Activated CD4-positive, alpha-beta T cell treated with anti-CD3 and anti-CD28 coated beads, Interleukin-2, amount 50 U/mL, for 48 hours (primary cell): ENCODE results near the gene GPR107.

Source experiments
- DNase-seq, 2 experiments: peaks; one replicate each; pipeline ENCODE4 v3.0.0-alpha.2; 2020

GPR107 gene

DNA sequence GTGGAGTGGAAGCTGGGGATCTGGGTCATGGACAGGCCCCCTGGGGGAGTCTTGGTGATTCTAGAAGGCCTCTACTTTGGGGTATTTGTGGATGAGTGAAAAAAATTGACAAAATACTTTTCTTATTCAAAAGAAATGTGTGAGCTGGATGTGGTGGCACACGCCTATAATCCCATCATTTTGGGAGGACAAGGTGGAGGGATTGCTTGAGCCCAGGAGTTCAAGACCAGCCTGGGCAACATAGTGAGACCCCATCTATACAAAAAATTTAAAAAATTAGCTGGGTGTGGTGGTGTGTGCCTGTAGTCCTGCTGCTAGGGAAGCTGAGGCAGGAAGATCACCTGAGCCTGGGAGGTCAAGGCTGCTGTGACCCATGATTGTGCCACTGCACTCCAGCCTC is 111.9 kb downstream of the GPR107 start:
- DNase-seq: no peak

- no peak for DNase-seq
Observed at GRCh38 chr9:130166399-130166798, 112.7 kb downstream of the GPR107 start.

DNA sequence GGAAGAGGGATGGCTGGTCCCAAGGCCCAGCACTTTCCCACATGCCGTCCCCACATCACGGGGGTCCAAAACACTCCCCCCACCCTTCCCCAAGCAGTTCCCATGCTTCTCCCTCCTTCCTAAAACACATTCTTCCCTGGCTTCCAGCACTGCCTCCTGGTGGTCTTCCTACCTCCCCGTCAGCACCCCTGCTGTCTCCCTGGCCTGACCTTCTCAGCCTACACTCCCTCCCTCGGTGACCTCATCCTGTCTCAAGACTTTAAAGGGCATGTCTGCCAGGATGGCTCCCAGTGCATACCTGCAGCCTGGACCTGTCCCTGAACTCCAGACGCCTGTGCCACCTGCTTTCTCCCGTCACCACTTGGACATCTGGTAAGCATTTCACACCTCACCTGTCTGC is 114.2 kb downstream of the GPR107 start:
- no peak for DNase-seq

DNA sequence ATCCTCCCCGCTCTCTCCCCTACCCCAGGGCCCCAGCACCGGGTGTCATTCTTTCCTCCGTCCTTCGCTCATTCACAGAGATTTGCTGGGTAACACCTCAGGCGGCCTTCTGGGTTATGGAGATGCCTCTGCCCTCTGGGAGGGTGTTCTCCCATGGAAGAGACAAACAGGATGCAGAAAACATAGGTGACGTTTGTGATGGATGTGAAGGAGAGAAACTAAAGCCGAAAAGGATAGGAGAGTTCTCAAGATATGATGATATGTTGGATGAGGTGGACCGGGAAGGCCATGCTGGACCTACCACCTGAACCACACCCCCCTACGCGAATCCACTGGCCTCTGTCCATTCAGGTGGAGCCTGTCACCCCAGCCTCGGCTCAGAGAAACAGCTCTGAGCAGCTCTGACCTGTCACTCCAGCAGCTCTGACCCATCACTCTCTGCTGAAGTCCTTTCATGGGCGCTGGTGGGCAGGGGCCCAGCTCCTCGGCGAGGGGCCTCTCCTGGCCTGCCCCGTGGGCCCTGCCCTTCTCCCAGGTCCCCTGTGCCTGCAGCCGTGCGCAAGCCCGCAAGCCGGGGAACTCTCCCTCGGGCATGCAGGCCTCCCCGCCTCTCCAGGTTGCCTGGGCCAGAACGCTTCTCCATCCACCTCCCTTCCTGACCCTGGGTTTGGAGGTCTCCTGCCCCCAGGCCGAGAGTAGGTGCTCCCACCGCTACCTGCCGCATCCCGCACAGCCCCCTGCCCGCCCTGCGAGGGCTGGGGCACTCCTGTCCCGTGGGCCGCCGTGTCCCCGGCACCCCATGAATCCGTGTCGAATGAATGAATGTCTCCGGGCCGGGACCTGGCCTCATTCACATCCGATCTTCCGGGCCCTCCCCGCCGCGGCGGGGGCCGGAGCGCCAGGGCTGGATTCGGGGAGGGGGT is 117.8 kb downstream of the GPR107 start:
- DNase-seq: no peak

DNA sequence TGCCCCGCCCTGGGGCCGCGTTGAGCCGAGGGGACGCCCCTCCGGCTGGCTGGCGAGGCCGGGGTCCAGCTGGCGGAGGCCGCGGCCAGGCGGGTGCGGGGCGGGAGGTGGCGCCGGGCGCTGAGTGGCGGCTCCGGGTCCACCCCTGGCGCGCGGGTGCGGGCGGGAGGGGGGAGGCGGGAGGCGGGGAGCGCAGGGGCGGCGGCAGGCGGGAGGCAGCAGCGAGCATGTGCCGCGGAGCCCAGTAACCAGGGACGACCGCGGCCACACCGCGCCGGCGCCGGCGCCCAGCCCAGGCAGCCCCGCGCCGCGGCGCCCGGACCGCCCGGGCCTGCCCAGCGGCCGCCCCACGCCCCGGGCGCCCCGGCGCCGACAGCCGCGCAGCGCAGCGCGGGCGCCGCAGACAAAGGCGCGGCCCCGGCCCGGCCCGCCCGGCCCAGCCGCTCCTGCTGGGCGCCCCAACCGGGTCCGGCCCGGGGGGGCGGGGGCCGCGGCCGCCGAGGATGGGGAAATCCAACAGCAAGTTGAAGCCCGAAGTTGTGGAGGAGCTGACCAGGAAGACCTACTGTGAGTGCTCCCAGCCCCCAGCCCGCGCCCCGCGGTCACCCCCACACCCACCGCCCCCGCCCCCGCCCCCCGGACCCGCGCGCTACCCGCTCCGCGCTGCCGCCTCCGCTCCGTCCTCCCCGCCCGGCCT is 118.6 kb downstream of the GPR107 start, which contains the start of gene NCS1:
TSS of gene NCS1 (plus strand) at position 244 of the 697 bp plus-strand sequence. CDS start at position 504, 260 bp downstream.
- DNase-seq: peak; percentile 60 to 65

DNA sequence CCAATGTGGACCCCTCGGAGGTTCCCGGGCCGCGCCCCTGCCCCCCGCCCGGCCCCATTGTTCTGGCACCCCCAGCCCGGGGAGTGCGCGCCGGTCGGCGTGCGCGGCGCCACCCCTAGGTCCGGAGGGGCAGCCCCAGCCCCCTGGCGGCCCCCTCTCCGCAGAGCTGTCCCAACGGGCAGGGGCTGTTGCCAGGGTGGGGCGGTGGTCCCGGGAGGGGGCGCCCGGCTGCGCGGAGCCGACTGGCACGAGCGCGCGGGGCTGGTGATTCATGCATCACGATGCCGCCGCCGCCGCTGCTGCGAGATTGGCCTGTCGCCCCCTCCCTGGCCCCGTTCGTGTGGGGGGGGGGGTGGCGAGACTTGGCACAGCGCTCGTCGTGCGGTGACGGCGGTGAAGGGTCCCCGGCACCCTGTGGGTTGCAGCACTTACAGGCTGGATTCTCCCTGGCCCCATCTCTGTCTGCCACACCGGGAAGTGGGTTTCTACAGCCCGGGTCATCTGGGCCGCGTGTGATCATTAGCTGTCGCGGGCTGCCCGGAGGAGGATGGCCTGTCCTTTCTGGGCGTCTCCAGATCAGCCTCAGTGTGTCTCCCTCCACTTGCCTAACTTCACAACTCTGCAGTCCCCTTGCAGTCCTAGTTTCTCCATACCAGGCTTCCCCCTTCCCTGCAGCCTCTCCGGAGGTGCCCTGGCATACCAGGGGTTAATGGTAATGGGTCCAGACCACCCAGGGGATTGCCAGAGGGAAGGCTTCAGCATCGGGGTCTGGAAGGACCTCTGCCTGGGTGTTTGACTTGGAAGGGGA is 119.4 kb downstream of the GPR107 start:
- DNase-seq: peak; percentile 38 to 51

DNA sequence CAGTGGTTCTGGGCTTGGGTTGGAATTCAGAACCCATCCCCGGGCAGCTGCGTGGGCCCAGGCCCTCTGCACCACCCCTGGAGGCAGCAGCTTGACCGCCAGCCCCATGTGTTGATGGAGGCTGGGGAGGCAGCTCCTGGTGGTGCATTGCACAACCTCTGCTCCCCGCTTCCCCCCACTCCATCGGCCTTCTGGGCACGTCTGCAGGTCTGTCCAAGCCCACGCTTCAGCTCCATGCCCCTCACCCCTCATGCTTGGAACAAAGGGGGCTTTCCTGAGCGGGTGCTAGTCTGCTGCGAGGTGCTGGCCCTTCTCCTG is 119.9 kb downstream of the GPR107 start:
- DNase-seq: no peak

DNA sequence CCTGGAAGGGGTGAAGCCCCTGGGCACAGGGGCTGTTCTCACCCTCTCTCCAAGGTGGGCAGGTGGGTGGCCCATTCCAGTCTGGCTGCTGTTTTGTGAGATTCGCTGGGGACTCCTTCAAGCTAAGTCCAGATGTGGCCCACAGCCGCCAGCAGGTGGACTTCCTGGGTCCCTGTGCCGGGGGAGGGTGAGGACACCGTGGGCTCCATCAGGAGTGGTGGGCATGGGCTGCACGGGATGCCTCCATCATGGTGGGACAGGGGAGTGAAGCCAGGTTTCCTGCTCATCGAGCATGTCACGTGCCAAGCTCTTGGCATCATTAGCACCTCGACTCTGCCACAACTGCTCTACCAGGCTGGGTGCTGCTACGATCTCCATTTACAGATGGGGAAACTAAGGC is 120.3 kb downstream of the GPR107 start:
- no peak for DNase-seq

DNA sequence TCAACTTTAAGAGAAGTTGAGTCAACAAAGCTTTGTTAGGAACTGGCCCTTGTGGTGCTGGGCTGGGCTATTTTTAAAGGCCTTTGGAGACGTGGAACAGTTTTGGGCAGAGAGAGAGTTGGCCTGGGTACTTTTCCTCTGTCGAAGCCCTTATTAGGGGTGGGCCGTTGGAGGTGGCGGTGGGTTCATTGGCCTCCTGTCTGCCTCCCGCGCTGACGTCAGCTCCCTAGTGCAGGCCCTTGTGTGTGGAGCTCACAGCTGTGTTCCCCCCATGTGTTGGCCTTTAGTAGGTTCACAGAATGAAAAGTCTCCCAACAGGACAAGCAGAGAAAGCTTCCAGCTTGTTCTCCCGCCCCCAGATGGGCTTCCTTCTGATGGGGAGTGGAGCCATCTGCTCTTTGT is 121.2 kb downstream of the GPR107 start:
- no peak for DNase-seq

- no peak for DNase-seq
Observed at GRCh38 chr9:130175355-130175754, 121.6 kb downstream of the GPR107 start.

GRCh38 chr9:130176760-130177159 is 123.1 kb downstream of the GPR107 start:
- no peak for DNase-seq

DNA sequence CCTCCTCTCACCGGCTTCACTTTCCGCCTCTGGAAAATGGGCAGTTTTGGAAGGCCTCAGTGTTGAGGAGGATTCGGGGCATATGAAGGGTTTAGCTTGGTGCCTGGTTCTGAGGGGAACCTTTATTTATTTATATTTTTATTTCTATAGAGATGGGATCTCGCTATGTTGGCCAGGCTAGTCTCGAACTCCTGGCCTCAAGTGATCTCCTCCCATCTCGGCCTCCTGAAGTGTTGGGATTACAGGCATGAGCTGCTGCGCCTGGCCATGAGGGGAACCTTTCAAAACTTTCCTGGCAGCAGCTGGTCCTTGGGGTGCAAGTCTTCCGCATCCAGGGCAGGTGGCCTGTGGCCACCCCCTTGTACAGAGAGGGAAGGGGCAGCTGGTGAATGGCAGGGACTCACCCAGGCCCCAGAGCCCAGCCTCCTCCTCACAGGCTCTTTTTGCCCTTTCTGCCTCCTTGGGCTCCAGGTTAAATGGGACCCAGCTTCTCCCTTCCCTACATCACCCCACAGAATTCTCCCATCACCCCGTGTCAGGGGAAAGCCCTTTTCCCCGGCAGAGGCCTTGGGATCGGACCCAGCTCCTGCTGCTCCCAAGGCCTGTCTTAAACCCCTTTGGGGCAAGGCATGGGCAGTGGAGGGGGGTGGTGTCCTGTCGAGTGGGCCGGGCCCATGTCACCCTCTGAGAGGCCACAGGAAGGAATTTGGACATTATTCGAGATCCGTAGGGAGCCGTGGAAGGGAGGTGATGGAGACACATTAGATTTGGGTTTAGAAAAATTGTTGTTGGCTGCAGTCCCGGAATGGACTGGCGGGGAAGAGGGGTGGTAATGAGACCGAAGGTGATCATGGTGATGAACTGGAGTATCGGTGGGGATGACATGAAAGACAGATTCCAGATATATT is 124.4 kb downstream of the GPR107 start:
- DNase-seq: no peak

DNA sequence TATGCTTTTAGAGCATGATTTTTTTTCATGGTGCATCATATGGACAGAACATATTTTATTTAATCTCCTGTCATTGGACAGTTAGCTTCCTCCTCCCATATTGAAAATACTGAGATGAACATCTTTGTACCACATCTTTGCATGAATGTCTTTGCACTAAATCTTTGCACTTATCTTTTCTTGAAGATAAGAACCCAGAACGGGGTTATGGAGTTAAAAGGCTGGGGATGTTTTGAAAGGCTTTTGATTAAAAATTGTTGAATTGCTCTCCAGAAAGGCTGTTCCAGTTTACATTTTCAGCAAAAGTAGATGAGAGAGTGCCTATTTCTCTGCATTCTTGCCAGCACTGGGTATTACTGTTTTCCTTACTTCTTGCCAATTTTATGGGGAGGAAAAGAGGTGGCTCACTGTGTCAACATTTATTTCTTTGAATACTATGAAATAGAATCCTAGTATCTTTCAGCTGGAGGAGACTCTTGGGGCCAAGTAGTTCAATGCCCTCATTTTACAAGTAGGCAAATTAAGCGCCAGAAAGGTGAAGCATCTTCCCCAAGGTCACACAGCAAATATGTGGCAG is 125.7 kb downstream of the GPR107 start:
- no peak for DNase-seq

DNA sequence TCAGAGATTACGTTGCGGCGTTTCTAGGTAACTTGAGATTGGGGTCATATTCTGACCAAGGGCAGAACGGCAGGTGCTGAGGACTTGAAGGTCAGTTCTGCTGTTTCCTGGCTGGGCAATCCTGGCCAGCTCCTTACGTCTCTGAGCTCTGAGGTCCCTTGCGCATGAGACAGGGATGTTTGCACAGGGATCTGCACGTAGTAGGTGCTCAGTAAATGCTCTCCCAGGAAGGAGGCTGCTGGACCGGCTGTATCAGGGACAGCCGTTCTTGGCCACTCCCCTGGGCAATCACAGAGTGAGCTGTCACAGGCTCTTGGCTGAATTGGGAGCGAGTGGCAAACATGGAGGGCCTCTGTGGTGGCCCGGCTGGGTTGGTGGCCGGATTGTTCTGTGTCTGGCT is 126.8 kb downstream of the GPR107 start:
- no peak for DNase-seq

DNA sequence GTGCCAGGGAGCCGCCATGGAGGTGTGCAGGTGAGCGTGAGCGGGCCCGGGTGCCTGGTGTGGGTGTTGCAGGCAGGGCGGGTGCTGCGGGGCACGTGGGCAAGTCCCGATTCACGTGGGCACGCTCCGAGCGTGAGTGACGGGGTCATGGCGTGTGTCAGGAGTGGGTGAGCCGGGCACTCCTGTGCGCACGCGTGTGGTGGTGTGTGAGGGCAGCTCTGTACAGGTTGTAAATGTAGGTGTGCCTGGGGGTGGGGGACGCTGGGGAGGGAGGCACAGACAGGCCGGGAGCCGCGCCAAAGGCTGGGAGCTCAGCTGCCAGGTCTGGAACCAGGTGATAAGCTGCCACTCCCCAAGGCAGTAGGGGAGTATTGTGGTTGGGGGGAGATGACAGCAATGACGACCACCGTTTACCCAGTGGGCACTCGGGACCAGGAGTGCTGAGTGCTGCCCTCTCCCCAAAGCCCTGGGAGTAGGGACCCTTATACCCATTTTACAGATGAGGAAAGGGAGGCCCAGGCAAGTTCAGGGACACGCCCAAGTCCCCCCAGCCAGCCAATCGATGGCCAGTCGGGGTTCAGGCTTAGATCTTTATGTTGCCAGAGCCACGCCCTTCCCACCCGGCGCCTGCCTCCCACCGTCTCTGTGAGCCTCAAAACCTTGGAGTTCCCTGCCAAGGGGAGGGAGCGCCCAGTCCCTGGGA is 128.1 kb downstream of the GPR107 start:
- DNase-seq: no peak

DNA sequence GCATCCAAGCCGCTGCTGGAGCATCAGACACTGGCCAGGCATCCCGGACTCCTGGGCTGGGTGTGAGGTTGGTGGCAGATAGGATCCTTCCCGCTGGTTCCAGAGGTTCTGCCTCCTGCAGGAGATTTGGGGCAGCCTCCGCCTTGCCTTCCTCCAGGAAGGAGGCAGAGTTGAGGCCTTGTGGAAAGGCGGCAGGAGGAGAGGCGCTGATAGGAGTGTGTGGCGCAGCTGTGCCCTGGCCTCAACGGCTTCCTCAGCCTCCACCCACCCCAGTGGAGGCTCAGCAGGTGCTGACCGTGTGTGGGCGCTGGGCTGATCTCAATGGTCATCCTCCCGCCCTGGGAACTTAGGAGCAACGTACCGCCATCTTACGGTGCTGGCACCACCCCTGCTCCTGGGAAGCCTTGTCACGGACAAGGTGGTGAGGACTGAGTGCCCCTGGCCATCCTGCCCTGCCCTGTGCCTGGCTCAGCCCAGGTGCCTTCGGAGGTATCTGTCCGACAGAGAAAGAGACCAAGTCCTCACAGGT is 128.7 kb downstream of the GPR107 start:
- no peak for DNase-seq

DNA sequence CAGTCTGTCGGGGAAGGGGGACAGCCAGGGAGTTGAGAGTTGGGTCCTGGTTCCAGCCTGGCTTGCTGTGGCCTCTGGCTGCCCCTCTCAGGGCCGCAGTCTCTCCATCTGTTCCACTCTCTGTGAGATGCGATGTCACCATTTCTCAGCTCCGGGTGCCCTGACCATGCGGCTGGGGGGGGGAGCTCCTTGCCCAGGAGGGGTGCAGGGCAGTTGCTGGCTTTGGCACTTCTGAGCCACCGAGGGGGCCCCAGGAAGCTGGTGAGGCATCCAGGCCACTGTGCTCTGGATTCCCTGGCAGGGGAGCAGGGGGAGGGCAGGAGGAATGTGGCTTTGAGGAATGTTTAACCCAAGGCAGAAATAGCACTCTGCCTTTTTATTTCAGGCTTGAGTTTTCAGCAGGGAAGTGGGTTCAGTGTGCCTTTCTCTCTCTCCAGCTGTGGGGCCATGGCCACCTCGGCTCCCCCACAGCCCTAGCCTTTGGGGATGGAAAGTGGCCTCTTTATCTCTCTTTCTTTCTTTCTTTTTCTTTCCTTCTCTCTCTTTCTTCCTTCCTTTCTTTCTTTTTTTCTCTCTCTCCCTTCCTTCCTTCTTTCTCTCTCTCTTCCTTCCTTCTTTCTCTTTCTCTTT is 129.5 kb downstream of the GPR107 start:
- no peak for DNase-seq

DNA sequence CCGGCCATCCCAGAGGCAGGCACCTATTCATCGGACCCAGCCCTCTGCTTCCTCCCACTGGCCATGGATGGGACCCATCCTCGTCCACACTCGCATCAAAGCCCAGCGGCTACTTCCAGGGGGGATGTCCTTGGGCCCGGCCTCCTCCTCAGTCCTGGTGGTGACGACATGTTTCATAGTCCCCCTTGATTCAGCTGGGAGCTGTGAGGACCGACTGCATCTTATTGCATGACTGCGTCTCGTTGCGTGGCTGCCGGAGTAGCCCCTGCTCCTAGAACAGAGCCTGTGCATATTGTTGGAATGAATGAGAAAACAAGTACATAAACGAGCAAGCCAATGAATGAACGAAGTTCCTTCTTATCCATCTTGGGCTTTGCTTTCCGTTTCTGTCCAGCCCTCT is 131.3 kb downstream of the GPR107 start:
- DNase-seq: no peak

DNA sequence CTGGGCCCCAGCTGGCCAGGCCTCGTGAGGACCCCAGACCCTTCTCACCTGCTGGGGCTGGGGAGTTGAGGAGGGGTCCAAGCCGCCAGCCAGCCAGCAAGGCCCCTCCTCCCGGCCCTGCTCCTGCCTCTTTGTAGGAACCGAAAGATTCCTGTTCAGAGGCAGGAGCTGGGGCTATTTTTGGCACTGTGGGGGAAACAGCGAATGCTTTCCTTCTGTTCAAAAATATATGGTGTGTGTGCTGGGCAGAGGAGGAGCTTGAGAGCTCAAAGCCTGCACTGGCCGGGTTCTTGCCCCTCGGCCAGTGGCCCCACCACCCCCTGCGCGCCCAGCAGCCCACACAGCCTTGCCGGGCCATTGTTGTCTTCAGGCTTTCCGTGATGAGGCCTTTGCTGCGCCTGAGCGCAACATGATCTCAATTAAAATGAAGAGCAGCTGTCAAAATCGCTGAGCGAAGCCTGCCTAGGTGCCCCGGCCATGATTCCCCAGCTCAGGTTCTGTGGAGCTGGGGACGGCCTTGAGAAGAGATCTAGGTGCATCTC is 131.9 kb downstream of the GPR107 start:
- DNase-seq: no peak

GRCh38 chr9:130186051-130186450 is 132.3 kb downstream of the GPR107 start:
- DNase-seq: no peak
